MM.1S (cell line): ENCODE data around the gene OR2M3.
"Not testable (repeated sequence)": the region's sequence is repeated elsewhere in the genome, so short reads cannot be mapped to it uniquely, and the experiment has no call there.

Experiments used
- CTCF ChIP-seq: fragments of 300-600 bp; sonication (generic); IDR thresholded peaks from 2 replicates; pipeline ENCODE4 v1.5.1; 2016; ENCODE audit warnings: antibody characterized with exemption, low read length, mixed read lengths
- EZH2phosphoT487 ChIP-seq: fragments of 300-600 bp; sonication (generic); IDR thresholded peaks from 2 replicates; pipeline ENCODE4 v1.6.1; 2018; ENCODE audit warnings: antibody characterized with exemption, low read length

GRCh38 chr1:248259309-248259708 is 62.2 kb downstream of the OR2M3 start:
- not testable (repeated sequence) for TF ChIP-seq CTCF, EZH2phosphoT487
